Prostate gland (tissue), 2 donors: ENCODE measurements around the gene TNS1.

Experiments
- POLR2AphosphoS5 ChIP-seq: sonication (generic); formaldehyde crosslinking; IDR thresholded peaks from one replicate; pipeline ENCODE4 v1.6.1; 2017; ENCODE audit warnings: antibody characterized with exemption
- TF ChIP-seq, protein P1 (sequence below), 4 experiments: fragments of 200-600 bp in 2 of 4; fragments of 450-650 bp in 2 of 4; sonication (generic) in 2 of 4; IDR thresholded peaks; 1 replicate in 3 of 4; 2 replicates in 1 of 4; pipeline ENCODE4 v1.5.1; 2016 to 2019; ENCODE audit warnings: antibody characterized with exemption in 4 of 4, mild to moderate bottlenecking in 2 of 4, moderate library complexity in 2 of 4

- TF ChIP-seq, protein P1, sequence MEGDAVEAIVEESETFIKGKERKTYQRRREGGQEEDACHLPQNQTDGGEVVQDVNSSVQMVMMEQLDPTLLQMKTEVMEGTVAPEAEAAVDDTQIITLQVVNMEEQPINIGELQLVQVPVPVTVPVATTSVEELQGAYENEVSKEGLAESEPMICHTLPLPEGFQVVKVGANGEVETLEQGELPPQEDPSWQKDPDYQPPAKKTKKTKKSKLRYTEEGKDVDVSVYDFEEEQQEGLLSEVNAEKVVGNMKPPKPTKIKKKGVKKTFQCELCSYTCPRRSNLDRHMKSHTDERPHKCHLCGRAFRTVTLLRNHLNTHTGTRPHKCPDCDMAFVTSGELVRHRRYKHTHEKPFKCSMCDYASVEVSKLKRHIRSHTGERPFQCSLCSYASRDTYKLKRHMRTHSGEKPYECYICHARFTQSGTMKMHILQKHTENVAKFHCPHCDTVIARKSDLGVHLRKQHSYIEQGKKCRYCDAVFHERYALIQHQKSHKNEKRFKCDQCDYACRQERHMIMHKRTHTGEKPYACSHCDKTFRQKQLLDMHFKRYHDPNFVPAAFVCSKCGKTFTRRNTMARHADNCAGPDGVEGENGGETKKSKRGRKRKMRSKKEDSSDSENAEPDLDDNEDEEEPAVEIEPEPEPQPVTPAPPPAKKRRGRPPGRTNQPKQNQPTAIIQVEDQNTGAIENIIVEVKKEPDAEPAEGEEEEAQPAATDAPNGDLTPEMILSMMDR (IDR thresholded peaks at IDR 0.05) = no peak
- no peak for TF ChIP-seq POLR2AphosphoS5
These were observed 26.5 kb downstream of the TNS1 start for GRCh38 chr2:217976301-217976700.
